Right ventricle myocardium inferior (tissue), 1 donor: Measurements from ENCODE around the gene CAMK2A. TPM values are rescaled to one million over a fixed set of nuclear protein-coding genes. Genes with fewer than 3 reads are reported as not detected.

Source experiments
- ATAC-seq: fragments of 200-7000 bp; cut with Tn5 transposase; one replicate; pipeline ENCODE4 v1.9.1; 2020; ENCODE audit warnings: mild to moderate bottlenecking, moderate library complexity
- DNase-seq: peaks from one replicate; pipeline ENCODE4 v3.0.0; 2021; ENCODE audit errors: missing footprints
- intact Hi-C: fragments of 100-400 bp; cut with DNase I; formaldehyde crosslinking; loops from one replicate; pipeline ENCODE4 v1.11.0; 2022
- total RNA-seq: library from RNA; stranded (reverse); fragmentation: NEBNext Ultra II Directional; extraction: Animal tissue kit (Norgen Biotek cat#: 25700); gene quantifications from one replicate; pipeline ENCODE4 v1.2.1, GENCODE V29; 2021
- donor health status: DM: no; HTN: yes; CAD: no; lungs with severe emphysema.

The CAMK2A gene
- total RNA-seq, 1 donor from 2014 or later: 17.0 TPM

DNA sequence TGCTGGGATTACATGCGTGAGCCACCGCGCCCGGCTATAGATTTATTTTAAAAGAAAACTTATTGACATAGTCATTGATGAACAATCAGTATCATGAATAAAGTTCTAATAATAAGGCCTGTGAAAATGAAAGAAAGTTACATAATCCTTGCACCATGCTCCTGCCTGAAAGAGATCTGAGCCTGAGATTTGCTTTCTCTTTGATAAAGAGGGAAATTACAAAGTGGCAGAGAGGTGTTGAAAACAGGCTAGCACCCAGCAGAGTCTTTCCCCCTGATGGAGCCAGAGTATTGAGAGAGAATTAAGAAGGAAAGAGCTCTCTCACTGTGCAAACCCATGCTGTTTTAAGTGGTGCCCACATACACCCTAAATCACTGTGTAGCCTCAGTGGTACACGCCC is 62.5 kb downstream of the CAMK2A start:
- ATAC-seq (no peak), DNase-seq (no peak)
- intact Hi-C loops: no loop called here

DNA sequence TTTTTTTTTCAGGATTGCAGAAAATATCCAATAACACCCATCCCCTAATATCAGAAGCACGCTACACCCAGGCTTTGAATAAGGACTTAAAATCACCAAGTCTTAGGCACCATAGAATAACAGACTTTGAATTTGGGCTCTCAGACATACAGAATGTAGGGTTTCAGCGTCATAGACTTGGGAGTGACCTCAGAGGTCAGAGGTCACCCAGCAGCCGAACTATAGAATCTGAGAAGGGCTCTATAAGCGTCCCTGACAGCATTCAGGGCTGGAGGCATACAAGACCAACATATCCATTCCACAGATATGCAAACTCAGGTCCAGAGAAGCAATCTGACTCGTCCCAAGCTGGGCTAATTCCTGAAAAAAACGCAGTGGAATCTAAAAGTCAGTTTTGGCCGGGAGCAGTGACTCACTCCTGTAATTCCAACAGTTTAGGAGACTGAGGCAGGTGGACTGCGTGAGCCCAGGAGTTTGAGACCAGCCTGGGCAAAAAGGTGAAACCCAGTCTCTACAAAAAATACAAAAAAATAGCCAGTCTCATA is 65.0 kb downstream of the CAMK2A start:
- intact Hi-C loops: no loop called here
- DNase-seq (no peak), ATAC-seq (no peak)

DNA sequence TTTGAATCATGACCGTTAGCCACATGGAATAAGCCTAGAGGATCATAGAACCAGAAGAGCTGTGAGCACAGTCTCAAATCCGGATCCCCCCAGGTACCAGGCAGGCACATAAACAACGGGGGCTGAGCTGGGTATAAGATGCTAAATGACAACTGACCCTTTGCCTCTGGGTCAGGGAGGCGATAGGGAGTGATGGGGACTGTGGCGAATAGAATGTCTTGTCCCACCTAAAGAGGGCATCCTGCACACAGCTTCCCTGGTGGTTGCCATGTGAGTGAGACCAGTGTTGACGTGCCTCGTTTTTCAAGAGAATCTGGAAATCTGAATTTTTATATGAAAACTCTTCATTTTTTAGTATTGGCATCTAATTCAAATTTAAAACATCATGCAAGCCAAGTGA is 66.1 kb downstream of the CAMK2A start:
- ATAC-seq (no peak), DNase-seq (no peak)
- intact Hi-C loops: no loop called here

DNA sequence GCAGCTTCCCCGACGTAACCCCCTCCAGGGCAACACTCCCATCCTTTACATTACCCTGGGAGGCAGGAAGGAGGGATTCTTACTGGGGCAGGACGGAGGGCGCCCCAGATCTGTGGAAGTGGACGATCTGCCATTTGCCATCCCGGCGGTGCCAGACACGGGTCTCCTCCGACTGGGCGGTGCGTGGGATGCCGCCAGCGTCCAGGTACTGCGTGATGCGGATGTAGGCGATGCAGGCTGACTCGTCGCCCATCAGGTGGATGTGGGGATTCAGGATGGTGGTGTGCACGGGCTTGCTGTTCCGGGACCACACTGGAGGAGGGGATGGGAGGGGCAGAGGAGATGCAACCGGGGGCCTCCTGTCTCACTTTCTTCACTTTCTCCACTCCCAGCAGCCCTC is 66.7 kb downstream of the CAMK2A start:
- intact Hi-C loops: no loop called here
- ATAC-seq: no peak
- no peak for DNase-seq

DNA sequence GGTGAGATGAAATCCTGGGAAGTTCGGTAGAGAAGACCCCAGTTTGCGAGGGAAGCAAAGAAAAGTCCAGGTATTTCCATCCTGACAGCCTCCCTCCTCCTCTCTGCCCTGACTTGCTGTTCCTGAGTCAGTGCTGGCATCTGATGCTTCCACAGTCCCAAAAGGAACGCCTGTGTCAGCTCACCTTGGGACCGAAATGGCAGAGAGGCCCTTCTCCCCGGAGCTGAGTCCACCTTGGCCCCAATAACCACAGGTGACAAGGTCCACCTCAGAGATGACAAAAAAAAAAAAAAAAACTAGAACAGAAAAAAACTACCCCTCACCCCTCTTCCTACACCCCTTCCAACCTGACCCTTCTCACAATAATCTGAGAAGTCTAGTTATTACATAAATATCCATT is 68.1 kb downstream of the CAMK2A start:
- intact Hi-C loops: no loop called here
- ATAC-seq: no peak
- no peak for DNase-seq

DNA sequence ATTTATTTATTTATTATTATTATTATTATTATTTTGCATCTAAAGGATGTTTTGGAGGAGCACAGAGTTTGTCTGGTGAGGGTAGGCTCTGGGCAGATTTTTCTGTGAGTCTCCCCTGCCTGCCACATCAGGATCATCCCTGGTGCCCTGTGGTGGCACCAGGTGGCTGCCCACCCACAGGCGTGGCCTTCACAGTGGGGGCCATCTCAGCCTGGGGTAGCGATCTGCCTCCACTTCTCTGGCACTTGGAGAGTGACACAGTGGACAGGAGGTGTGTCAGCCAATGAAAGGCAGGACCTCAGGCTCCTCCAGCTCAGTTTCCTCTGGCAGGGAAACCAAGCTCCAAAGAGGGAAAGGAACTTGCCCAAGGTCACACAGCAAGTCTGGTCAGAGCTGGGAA is 69.7 kb downstream of the CAMK2A start:
- no peak for ATAC-seq
- intact Hi-C loops: no loop called here

DNA sequence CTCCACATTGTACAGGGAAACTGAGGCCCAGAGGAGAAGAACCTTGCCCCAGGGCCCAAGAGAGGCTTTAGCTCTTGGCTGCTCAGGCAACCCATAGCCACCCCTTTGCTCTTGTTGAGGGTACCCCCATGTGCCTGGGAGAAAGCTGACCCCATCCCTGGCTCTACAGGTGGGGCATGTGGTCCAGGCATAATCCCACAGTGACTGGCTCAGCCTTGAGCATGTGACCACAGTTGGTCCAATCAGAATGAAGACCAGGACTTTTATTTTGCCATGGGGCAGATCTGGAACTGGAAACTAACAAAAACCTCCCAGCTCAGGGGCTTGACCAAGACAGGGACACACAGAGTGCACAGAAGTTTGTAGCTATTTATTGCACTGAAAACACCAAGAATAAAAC is 70.4 kb downstream of the CAMK2A start:
- no peak for ATAC-seq
- DNase-seq: no peak
- intact Hi-C loops: no loop called here

More for the DNA sequence above, 69.7 kb downstream of the CAMK2A start:
- no peak for DNase-seq

DNA sequence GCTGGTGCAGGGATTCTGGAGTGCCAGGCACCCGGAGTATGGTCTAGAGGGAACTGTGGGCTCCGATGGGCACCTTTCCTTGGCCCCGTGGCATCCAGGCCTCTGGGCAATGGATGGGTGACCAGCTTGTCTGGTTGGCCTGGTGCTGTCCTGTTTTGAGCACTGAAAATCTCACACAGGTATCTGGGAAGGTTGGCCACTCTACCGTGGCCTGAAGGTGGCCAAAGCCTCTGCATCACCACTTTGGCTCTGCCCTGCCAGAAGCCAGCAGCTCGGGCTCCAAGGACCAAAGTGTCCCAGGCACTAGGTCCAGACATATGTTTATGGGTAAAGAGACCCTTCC is 70.9 kb downstream of the CAMK2A start:
- intact Hi-C loops: loop anchor here (1.0 kb wide), 3 partner anchors 57 to 194 kb away; no protein-coding TSS in a partner anchor
- no peak for DNase-seq
- ATAC-seq: no peak

DNA sequence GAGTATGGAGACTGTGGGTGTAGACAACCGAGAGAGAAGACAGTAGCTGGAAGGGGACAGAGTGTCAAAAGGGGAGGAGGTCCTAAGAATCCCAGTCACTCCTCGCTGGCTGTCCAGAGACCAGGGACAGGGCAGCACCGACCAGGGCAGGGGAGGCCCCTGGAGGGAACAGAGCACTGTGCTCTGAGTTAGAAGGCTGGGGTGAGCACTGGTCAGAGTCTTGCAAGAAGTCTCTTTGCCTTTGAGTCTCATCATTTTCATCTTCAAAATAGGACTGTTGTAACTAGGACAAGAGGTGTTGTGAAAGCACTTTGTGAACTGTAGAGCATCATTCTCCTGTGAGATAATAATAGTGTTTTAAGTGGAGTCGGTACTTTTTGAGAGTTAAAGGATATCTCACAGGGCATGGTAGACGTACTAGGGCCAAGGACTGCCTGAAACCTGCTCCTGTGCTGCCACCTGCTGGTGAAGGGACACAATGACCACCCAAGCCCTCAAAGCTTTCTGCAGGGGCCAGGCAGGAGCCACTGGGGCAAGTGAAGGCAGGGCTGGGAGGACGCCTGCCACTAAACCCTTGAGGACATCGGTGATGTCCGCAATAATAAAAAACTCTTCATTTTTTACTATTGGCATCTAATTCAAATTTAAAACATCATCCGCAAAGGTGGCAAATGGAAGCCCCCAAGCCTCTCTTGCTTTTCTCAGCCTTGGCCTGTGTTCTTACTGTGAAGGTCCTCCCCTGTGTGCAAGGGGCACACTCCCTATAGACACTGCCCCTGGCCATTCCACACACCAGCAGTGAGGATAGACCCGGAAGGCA is 71.5 kb downstream of the CAMK2A start:
- ATAC-seq: peak; percentile 83
- DNase-seq: peak; percentile 89
- intact Hi-C loops: loop anchor here (1.0 kb wide), 3 partner anchors 57 to 194 kb away; no protein-coding TSS in a partner anchor

DNA sequence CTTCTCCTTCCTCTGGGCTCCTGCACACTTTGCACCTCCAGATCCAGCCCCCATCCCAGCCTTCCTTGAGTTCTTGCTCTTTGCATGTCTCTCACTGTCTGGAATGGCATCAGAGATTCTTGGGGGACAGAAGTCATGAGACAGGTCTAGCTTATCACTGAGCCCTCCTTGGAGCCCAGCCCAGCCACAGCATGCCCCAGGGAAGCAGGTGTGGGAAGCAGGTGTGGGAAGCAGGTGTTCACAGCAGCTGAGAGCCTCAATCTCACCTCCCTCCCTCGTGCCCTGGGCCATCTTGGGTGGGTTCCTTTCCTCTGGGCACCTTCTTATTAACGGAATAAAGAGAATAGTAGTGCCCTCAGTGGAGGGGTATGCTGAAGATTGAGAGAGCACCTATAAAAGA is 72.5 kb downstream of the CAMK2A start:
- intact Hi-C loops: no loop called here
- no peak for ATAC-seq
- DNase-seq: no peak

DNA sequence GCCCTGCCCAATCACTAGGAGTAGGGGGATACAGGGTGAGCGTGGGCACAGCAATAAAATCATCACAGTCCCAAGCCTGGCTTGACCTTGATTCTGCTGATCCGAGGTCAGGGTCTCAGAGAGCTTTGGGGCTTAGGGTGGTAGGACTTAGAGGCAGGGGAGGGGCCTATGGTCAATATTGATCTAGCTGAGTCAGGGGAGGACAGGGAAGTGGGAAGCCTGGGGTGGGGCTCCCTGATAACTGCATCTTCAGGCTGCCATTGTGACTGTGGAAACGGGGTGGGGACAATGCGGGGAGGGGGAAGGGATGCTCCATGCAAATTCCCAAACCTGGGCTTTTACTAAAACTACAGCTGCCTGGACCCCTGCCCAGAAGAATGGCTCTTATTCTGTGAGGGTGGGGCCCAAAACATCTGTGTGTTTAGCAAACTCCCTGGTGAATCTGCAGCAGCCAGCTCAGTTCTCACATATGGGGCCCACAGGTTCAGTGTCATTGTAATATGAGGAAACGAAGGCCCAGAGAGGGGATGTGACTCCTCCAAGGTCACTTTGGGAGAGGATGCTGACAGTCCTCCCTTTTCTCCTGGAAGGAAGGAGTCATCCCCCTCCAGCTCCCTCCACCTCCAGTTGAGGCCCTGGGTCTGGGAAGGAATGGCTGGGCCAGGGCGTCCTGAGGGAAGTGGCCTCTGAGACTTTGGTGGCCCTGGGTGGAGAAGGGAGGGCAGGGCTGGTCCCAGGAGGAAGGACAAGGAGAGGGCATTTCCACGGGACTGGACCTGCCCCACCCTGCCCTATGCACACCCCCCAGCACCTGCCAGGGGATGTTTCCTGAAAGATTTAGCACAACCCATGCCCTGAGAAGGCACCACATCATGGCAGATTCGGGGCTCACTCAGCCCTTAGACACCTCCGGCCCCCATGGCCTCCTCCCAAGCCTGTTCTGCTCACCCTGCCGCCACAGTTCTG is 73.3 kb downstream of the CAMK2A start:
- intact Hi-C loops: no loop called here
- ATAC-seq: no peak
- no peak for DNase-seq

DNA sequence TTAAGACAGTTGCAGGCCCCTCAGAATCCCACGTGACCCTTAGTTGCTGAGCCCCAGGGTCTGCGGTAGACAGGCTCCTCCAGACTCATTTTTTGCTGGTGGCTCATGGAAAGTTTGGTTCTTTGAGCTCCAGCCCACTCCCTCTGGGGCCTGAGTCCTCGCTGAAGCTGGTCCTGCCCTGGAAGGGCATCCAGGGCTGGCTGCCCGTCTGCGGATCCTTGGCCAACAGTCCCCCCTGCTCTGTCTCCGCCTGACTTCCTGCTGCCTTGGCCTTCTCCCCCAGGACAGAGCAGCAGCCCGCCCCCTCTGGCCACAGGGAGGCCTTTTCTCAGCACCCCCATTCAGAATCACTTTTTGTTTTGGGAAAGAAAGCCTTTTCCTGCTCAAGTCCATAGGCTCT is 75.3 kb downstream of the CAMK2A start:
- DNase-seq (no peak), ATAC-seq (peak; percentile 27)
- intact Hi-C loops: no loop called here

DNA sequence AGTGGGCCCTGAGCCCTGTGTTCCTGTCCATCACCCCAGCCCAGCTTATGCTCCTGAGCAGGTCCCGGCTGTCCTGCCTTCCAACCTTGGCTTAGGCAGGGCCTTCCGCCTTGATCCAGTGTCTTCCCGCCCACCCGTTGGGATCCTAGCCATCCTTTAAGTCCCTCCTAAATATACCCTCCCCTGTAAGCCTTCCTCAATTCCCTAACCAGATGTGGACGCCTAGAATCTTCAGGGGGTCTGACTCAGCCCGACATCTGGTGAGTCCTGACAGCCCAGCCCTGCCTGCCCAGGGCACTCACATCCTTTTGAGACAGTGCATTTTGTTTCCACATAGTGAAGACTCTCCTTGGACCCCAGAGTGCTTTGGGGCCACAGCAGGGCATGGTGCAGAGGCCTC is 76.0 kb downstream of the CAMK2A start:
- DNase-seq (no peak), ATAC-seq (peak; percentile 33)
- intact Hi-C loops: no loop called here

DNA sequence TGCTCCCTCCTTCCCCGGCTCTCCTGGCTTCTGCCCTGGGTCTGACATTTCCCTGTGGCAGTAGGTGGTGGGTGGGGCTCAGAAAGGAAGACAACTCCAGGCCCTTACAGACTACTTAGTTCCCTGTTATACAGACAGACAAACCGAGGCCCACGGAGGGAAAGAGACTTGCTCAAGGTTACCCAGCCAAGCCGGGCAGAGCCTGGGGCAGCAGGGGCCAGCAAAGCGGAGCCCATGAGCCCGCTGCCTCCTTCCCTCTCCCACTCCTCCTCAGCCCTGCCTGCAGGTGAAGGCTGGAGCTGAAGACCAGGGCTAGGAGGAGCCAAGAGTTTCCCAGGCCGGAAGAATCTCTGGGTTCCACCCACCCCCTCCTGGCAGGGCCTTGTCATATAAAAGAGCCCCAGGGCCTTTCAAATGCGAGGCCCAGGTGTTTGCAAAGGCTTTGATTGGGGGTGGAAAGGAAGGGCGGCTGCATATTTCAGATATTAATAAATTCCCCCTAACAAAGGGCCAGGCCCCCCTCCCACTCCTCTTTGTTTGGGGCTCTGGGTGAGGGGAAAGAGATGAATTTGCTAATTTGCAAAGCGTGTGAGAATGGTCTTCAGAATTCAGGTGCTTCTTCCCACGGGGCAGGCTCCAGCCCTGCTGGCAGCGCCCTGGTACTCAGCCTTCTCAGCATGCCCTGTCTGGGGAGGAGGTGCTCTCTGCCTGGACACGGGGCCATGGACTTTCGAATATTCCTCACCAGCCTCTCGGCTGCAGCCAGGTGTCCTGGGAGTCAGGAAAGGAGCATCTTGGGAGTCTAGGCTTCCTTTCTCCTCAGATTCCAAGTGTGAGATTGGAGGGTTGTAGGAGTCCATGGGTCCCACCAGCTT is 78.2 kb downstream of the CAMK2A start:
- DNase-seq: no peak
- no peak for ATAC-seq
- intact Hi-C loops: no loop called here

DNA sequence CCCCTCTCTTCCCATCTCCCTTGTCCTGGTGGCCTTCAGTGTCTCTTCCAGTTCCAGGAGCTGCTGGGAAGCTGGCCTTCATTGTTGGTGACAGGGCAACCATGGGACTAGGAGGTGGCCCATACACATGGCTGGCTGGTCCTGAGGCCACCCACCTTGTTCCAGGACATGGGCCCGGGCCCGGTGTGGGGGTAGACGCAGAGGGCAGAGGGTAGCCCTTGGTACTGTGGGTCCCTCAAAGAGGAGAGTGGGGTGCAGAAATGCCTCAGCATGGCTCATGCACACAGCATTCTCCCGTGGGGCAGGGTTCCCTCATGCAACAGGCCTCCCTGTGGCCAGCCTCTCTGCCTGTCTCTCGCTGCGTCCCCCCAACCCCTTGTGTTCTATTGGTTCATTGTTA is 78.9 kb downstream of the CAMK2A start:
- intact Hi-C loops: no loop called here
- DNase-seq: no peak
- ATAC-seq: no peak

DNA sequence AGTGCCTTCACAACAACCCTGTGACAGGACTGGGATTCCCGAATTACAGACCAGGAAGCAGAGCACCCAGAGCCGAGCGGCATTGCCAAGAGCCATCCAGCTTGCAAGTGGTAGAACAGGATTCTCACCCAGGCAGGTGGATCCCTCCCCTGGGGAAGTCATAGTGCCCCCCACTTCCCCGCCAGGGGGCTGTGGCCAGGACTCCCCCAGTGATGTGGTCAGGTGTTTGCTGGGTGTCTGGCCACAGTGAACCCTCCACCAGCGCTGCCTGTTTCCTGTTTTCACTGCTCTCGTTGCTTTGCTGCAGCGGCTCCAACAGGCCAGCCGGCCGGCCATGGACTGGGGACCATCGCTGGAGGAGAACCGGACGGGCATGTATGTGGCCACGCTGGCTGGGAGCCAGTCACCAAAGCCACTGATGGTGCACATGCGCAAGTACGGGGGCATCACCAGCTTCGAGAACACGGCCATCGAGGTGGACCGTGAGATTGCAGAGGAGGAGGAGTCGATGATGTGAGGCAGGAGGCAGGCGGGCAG is 80.4 kb downstream of the CAMK2A start:
- intact Hi-C loops: no loop called here
- DNase-seq: no peak
- ATAC-seq: no peak

DNA sequence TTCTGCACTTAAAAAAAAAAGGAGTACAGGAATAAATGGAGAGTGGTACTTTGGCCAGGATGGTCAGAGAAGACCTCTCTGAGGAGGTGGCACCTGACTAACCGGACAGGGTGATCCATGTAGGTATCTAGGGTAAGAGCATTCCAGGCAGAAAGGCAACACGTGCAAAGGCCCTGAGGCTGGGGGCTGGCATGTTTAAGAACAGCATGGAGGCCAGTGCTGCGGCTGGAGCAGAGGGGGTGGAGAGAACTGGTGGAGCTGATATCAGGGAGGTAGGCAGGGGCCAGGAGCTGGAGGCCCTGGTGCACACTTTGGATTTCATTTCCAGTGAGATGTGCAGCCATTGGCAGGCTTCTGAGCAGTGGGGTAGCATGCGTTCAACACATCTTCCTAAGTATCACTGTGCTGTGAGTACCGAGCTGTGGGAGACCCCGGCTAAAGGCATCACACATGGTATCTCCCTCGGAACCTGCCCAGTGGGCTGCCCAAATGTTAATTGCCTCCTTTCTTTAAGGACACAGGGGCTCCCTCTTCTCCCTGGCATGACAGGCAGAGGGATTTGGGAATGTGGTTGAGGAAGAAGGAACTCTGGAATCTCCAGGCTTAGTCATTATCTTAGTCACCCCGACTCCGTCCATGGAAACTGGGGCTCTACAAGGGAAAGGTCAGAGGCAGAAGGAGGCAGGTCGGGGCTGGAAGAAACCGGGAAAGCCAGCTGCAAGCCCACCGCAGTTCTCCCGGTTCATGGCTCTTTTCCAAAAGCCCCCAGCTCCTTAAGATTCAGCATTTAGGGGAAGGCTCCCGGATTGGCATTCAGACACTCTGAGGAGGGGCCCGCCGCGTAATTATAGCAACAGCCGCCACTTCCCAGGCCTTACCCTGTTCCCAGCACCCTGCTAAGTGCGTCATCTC is 81.1 kb downstream of the CAMK2A start:
- no peak for DNase-seq
- intact Hi-C loops: no loop called here
- no peak for ATAC-seq

DNA sequence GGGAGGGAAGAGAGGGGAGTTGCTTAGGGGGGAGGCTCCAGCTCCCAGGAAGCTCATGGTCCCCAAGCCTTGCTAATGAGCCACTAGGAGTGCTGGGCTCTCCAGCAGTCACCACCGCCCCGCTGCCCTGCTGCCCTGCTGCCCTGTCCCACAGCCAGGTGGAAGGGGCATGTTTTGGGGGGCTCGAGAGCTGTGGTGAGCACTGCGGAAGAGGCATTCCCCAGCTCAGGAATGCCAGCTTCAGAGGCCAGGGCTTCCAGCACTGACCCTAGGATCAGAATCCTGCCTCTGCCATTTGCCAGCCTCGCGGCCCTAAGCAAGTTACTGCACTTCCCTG is 82.8 kb downstream of the CAMK2A start:
- no peak for DNase-seq
- no peak for ATAC-seq
- intact Hi-C loops: no loop called here
